HG03442 (cell line): Measurements from ENCODE around the gene CSF1.
"Not testable (repeated sequence)": the region's sequence is repeated elsewhere in the genome, so short reads cannot be mapped to it uniquely, and the experiment has no call there.

Experiments used
- ATAC-seq: cut with Tn5 transposase; IDR thresholded peaks from one replicate; pipeline ENCODE4 v1.9.1; 2021; ENCODE audit warnings: mild to moderate bottlenecking, moderate library complexity; ENCODE audit not compliant: unreplicated experiment

CSF1 gene

GRCh38 chr1:109910123-109910962 lies at the start of gene CSF1:
TSS of gene CSF1 (plus strand) at chr1:109910849. CDS start at chr1:109911024, 175 bp downstream.
- peak; percentile 23 for ATAC-seq

GRCh38 chr1:109861616-109862015 lies 49.0 kb upstream of the CSF1 start:
- ATAC-seq: not testable (repeated sequence)

GRCh38 chr1:109863667-109864046 lies 47.0 kb upstream of the CSF1 start:
- no peak for ATAC-seq

GRCh38 chr1:109864047-109864822 lies 46.4 kb upstream of the CSF1 start:
- no peak for ATAC-seq

- no peak for ATAC-seq
Observed at GRCh38 chr1:109864930-109865612, 45.6 kb upstream of the CSF1 start.

GRCh38 chr1:109866071-109866470 lies 44.6 kb upstream of the CSF1 start:
- ATAC-seq: no peak

GRCh38 chr1:109873278-109874175 lies 37.1 kb upstream of the CSF1 start:
- no peak for ATAC-seq

- no peak for ATAC-seq
Observed at GRCh38 chr1:109874445-109874844, 36.2 kb upstream of the CSF1 start.

GRCh38 chr1:109875874-109876273 lies 34.8 kb upstream of the CSF1 start:
- ATAC-seq: no peak

GRCh38 chr1:109876617-109877316 lies 33.9 kb upstream of the CSF1 start:
- no peak for ATAC-seq

GRCh38 chr1:109877317-109877771 lies 33.3 kb upstream of the CSF1 start:
- ATAC-seq: no peak

- no peak for ATAC-seq
Observed at GRCh38 chr1:109877776-109878175, 32.9 kb upstream of the CSF1 start.

- no peak for ATAC-seq
Observed at GRCh38 chr1:109878531-109879104, 32.0 kb upstream of the CSF1 start.

- ATAC-seq: not testable (repeated sequence)
Observed at GRCh38 chr1:109879371-109879770, 31.3 kb upstream of the CSF1 start.

GRCh38 chr1:109879881-109880525 lies 30.6 kb upstream of the CSF1 start:
- no peak for ATAC-seq

GRCh38 chr1:109880971-109881894 lies 29.4 kb upstream of the CSF1 start:
- ATAC-seq: no peak

GRCh38 chr1:109881906-109882287 lies 28.8 kb upstream of the CSF1 start:
- ATAC-seq: no peak
